Measurements from ENCODE around the gene PARP4. TPM values are rescaled to one million over a fixed set of nuclear protein-coding genes. Genes with fewer than 3 reads are reported as not detected.
"Not testable (repeated sequence)": the region's sequence is repeated elsewhere in the genome, so short reads cannot be mapped to it uniquely, and the experiment has no call there.

PARP4 gene
- total RNA-seq, 2 donors from 2014 or later, result 35.7 to 51.8 TPM

- Mint-ChIP-seq H3K9me3 (peaks cover 5% of the 10 kb centered on the region), H3K4me1 (peaks cover 3% of the 10 kb centered on the region), H3K36me3 (ENCODE audit: low read depth) (peaks cover 78% of the 10 kb centered on the region), H3K27ac (no peak overlapping the region), H3K4me3 (no peak overlapping the region), H3K27me3 (ENCODE audit: insufficient read depth) (no peaks in the 10 kb centered on the region)
- no peak for TF ChIP-seq CTCF (conservative IDR thresholded peaks at IDR 0.05)
- Histone ChIP-seq H3K9me3 (ENCODE audit: control insufficient read depth, low read length) (peaks cover 11% of the 10 kb centered on the region), H3K9ac (ENCODE audit: extremely low read depth, low read length, poor library complexity, severe bottlenecking) (no peak overlapping the region), H3K4me3 (ENCODE audit: low read length) (no peak overlapping the region), H3K27me3 (ENCODE audit: control insufficient read depth, insufficient read depth, low read length, poor library complexity, severe bottlenecking) (no peaks in the 10 kb centered on the region), H3K27ac (ENCODE audit: low read depth, low read length) (no peak overlapping the region), H3K4me1 (ENCODE audit: control insufficient read depth, insufficient read depth, low read length) (peaks cover 3% of the 10 kb centered on the region), H3K36me3 (ENCODE audit: control insufficient read depth, insufficient read depth, low read length) (peaks cover 69% of the 10 kb centered on the region)
- no peak for DNase-seq
- WGBS, 2 experiments (ENCODE audit: insufficient coverage in 1 of 2, insufficient read length in 1 of 2), result 96 to 97% methylated on average over 2 to 6 of the region's 6 CpGs
Measured at GRCh38 chr13:24454056-24454455, 58.5 kb downstream of the PARP4 start.

- Mint-ChIP-seq H3K36me3 (ENCODE audit: low read depth) (peaks cover 79% of the 10 kb centered on the region), H3K4me1 (peaks cover 3% of the 10 kb centered on the region), H3K27ac (no peak overlapping the region), H3K4me3 (no peak overlapping the region), H3K9me3 (peaks cover 2% of the 10 kb centered on the region), H3K27me3 (ENCODE audit: insufficient read depth) (no peaks in the 10 kb centered on the region)
- H3K27me3 ChIP-seq (ENCODE audit: control insufficient read depth, insufficient read depth, low read length, poor library complexity, severe bottlenecking), result no peaks in the 10 kb centered on the region
- H3K27ac ChIP-seq (ENCODE audit: low read depth, low read length), result no peak overlapping the region
- H3K9me3 ChIP-seq (ENCODE audit: control insufficient read depth, low read length), result peaks cover 4% of the 10 kb centered on the region
- WGBS, 2 experiments (ENCODE audit: insufficient coverage in 1 of 2, insufficient read length in 1 of 2), result 95 to 100% methylated on average over 7 to 9 of the region's 9 CpGs
- no peak overlapping the region for H3K4me3 ChIP-seq (ENCODE audit: low read length)
- no peak overlapping the region for H3K9ac ChIP-seq (ENCODE audit: extremely low read depth, low read length, poor library complexity, severe bottlenecking)
- H3K4me1 ChIP-seq (ENCODE audit: control insufficient read depth, insufficient read depth, low read length), result peaks cover 3% of the 10 kb centered on the region
- no peak for TF ChIP-seq CTCF (conservative IDR thresholded peaks at IDR 0.05)
- no peak for DNase-seq
- H3K36me3 ChIP-seq (ENCODE audit: control insufficient read depth, insufficient read depth, low read length), result peaks cover 61% of the 10 kb centered on the region
Measured at GRCh38 chr13:24452044-24452443, 60.5 kb downstream of the PARP4 start.

- WGBS, 2 experiments (ENCODE audit: insufficient coverage in 1 of 2, insufficient read length in 1 of 2), result 92% methylated on average over 6 of the region's 6 CpGs; no CpG with 5 or more reads in 1 of the 2 experiments
Measured at GRCh38 chr13:24450530-24450929, 62.0 kb downstream of the PARP4 start.

GRCh38 chr13:24444851-24445250 is 67.7 kb downstream of the PARP4 start:
- H3K36me3 ChIP-seq (ENCODE audit: control insufficient read depth, insufficient read depth, low read length), result peaks cover 42% of the 10 kb centered on the region
- not testable (repeated sequence) for H3K27ac ChIP-seq (ENCODE audit: low read depth, low read length); H3K27me3 Mint-ChIP-seq (ENCODE audit: insufficient read depth); H3K27me3 ChIP-seq (ENCODE audit: control insufficient read depth, insufficient read depth, low read length, poor library complexity, severe bottlenecking); H3K4me1 Mint-ChIP-seq; H3K9me3 Mint-ChIP-seq; H3K4me3 Mint-ChIP-seq; H3K27ac Mint-ChIP-seq; DNase-seq; H3K4me1 ChIP-seq (ENCODE audit: control insufficient read depth, insufficient read depth, low read length); H3K9ac ChIP-seq (ENCODE audit: extremely low read depth, low read length, poor library complexity, severe bottlenecking); H3K4me3 ChIP-seq (ENCODE audit: low read length); H3K9me3 ChIP-seq (ENCODE audit: control insufficient read depth, low read length)
- peaks cover 79% of the 10 kb centered on the region for H3K36me3 Mint-ChIP-seq (ENCODE audit: low read depth)
- 44 to 72% methylated on average over 3 to 8 of the region's 9 CpGs for WGBS, 2 experiments (ENCODE audit: insufficient coverage in 1 of 2, insufficient read length in 1 of 2)

More at GRCh38 chr13:24450530-24450929, 62.0 kb downstream of the PARP4 start:
- Mint-ChIP-seq H3K9me3 (peaks cover 2% of the 10 kb centered on the region), H3K4me3 (no peak overlapping the region), H3K27me3 (ENCODE audit: insufficient read depth) (no peaks in the 10 kb centered on the region), H3K4me1 (peaks cover 3% of the 10 kb centered on the region), H3K27ac (no peak overlapping the region), H3K36me3 (ENCODE audit: low read depth) (peaks cover 83% of the 10 kb centered on the region)
- Histone ChIP-seq H3K27ac (ENCODE audit: low read depth, low read length) (no peak overlapping the region), H3K4me3 (ENCODE audit: low read length) (no peak overlapping the region), H3K9me3 (ENCODE audit: control insufficient read depth, low read length) (peaks cover 4% of the 10 kb centered on the region), H3K4me1 (ENCODE audit: control insufficient read depth, insufficient read depth, low read length) (peaks cover 3% of the 10 kb centered on the region), H3K36me3 (ENCODE audit: control insufficient read depth, insufficient read depth, low read length) (peaks cover 57% of the 10 kb centered on the region), H3K9ac (ENCODE audit: extremely low read depth, low read length, poor library complexity, severe bottlenecking) (no peak overlapping the region), H3K27me3 (ENCODE audit: control insufficient read depth, insufficient read depth, low read length, poor library complexity, severe bottlenecking) (no peaks in the 10 kb centered on the region)
- no peak for TF ChIP-seq CTCF (conservative IDR thresholded peaks at IDR 0.05)
- DNase-seq, result no peak

Measured in endodermal cell (in vitro differentiated cells).